Endothelial cell of umbilical vein (primary cell): ENCODE measurements around the gene SOSTDC1. TPM values are rescaled to one million over a fixed set of nuclear protein-coding genes. Genes with fewer than 3 reads are reported as not detected.

ENCODE experiments used
- BruUV-seq: library from RNA; stranded (reverse); fragments of 400-500 nt; replicated peaks from 2 replicates; lab custom pipeline; 2021; lab: Mats Ljungman, UMichigan
- CTCF ChIA-PET: fragments of 300-600, 350-600 bp; sonication (Branson Sonifier 250); formaldehyde crosslinking; loops from one replicate; lab custom pipeline; 2021; ENCODE audit warnings: antibody characterized with exemption, inconsistent platforms; lab: Charles Lee
- POLR2A ChIA-PET: fragments of 300-600, 350-600 bp; sonication (Branson Sonifier 250); formaldehyde crosslinking; loops from one replicate; lab custom pipeline; 2021; ENCODE audit warnings: antibody characterized with exemption, inconsistent platforms; lab: Charles Lee
- DNase-seq: peaks from one replicate; pipeline ENCODE4 v3.0.0-alpha.2; 2011; ENCODE audit warnings: low read depth, low spot score
- FAIRE-seq: peaks from 2 replicates; lab custom pipeline; 2011; peaks lifted over from hg19 to GRCh38; lab: Jason Lieb, UNC
- H2AFZ ChIP-seq: 2 replicates; pipeline ENCODE4 v1.6.0; 2012; ENCODE audit warnings: low read depth, low read length, control low read depth, inconsistent platforms
- H3K27ac ChIP-seq: 2 replicates; pipeline ENCODE4 v1.5.1; 2011; ENCODE audit warnings: low read depth, mild to moderate bottlenecking, control low read depth, low read length, moderate library complexity; ENCODE audit not compliant: insufficient read depth
- H3K27me3 ChIP-seq, 2 experiments: 2 replicates each; pipeline versions ENCODE4 v1.6.0 to v1.6.1; 2011; ENCODE audit warnings: low read length in 2 of 2, mixed read lengths in 1 of 2; ENCODE audit not compliant: control insufficient read depth in 2 of 2, insufficient read depth in 2 of 2
- H3K36me3 ChIP-seq, 2 experiments: 2 replicates in 1 of 2; 3 replicates in 1 of 2; pipeline ENCODE4 v1.5.1; 2011; ENCODE audit warnings: low read length in 2 of 2, mild to moderate bottlenecking in 1 of 2, moderate library complexity in 1 of 2; ENCODE audit not compliant: control insufficient read depth in 2 of 2, insufficient read depth in 2 of 2; ENCODE audit errors: extremely low read depth in 1 of 2
- H3K4me1 ChIP-seq: 3 replicates; pipeline ENCODE4 v1.5.1; 2011; ENCODE audit warnings: mild to moderate bottlenecking, low read length; ENCODE audit not compliant: control insufficient read depth, insufficient read depth; ENCODE audit errors: extremely low read depth
- H3K4me2 ChIP-seq: 2 replicates; pipeline ENCODE4 v1.6.1; 2011; ENCODE audit warnings: low read length, control low read depth, mixed read lengths; ENCODE audit not compliant: insufficient read depth
- H3K4me3 ChIP-seq, 3 experiments: fragments of 200-600 bp in 1 of 3; sonication (generic), shearing (Covaris generic) in 1 of 3; replicated peaks in 1 of 3; 2 replicates each; pipeline ENCODE4 v1.5.1; 2011 to 2016; ENCODE audit warnings: control low read depth in 3 of 3, low read length in 3 of 3, mild to moderate bottlenecking in 2 of 3, inconsistent platforms in 1 of 3, low read depth in 1 of 3, moderate library complexity in 1 of 3; ENCODE audit not compliant: insufficient read depth in 1 of 3
- H3K79me2 ChIP-seq: 2 replicates; pipeline ENCODE4 v1.6.0; 2012; ENCODE audit warnings: low read length, inconsistent platforms; ENCODE audit not compliant: control insufficient read depth, insufficient read depth
- H3K9ac ChIP-seq: replicated peaks from 2 replicates; pipeline ENCODE3; 2011; ENCODE audit warnings: low read length, control low read depth; ENCODE audit not compliant: insufficient read depth; ENCODE audit errors: extremely low read depth
- H3K9me1 ChIP-seq: replicated peaks from 3 replicates; pipeline ENCODE4 v1.6.0; 2011; ENCODE audit warnings: mild to moderate bottlenecking, low read length; ENCODE audit not compliant: control insufficient read depth, insufficient read depth; ENCODE audit errors: extremely low read depth
- H3K9me3 ChIP-seq: replicated peaks from 2 replicates; pipeline ENCODE4 v1.5.1; 2012; ENCODE audit warnings: low read length, inconsistent platforms; ENCODE audit not compliant: control insufficient read depth, insufficient read depth
- H4K20me1 ChIP-seq: replicated peaks from 2 replicates; pipeline ENCODE3; 2011; ENCODE audit warnings: mild to moderate bottlenecking, low read length; ENCODE audit not compliant: control insufficient read depth, insufficient read depth; ENCODE audit errors: extremely low read depth
- EZH2 ChIP-seq: IDR thresholded peaks from 2 replicates; pipeline ENCODE4 v1.6.1; 2012; ENCODE audit warnings: borderline replicate concordance, low read depth, mild to moderate bottlenecking, moderate library complexity, low read length, inconsistent platforms; ENCODE audit not compliant: severe bottlenecking
- FOS ChIP-seq: IDR thresholded peaks from 2 replicates; pipeline ENCODE4 v1.6.1; 2011; ENCODE audit warnings: mild to moderate bottlenecking, low read length, moderate library complexity, borderline replicate concordance; ENCODE audit not compliant: insufficient read depth
- GATA2 ChIP-seq: IDR thresholded peaks from 2 replicates; pipeline ENCODE4 v1.7.0; 2011; ENCODE audit warnings: low read depth, mild to moderate bottlenecking, moderate library complexity, mixed read lengths, low read length; ENCODE audit not compliant: insufficient read length, insufficient read depth
- JUN ChIP-seq: IDR thresholded peaks from 2 replicates; pipeline ENCODE4 v1.6.1; 2011; ENCODE audit warnings: borderline replicate concordance, low read depth; ENCODE audit not compliant: insufficient read length, insufficient read depth
- MYC ChIP-seq: IDR thresholded peaks from one replicate; pipeline ENCODE4 v1.6.1; 2011; ENCODE audit warnings: mild to moderate bottlenecking, low read depth, low read length
- POLR2A ChIP-seq: IDR thresholded peaks from 2 replicates; pipeline ENCODE4 v1.6.1; 2012; ENCODE audit warnings: low read depth, mild to moderate bottlenecking, control low read depth, low read length
- POLR2AphosphoS5 ChIP-seq: IDR thresholded peaks from 2 replicates; pipeline ENCODE4 v1.6.1; 2012; ENCODE audit warnings: low read depth, mild to moderate bottlenecking, control low read depth, low read length, moderate library complexity; ENCODE audit not compliant: insufficient read depth
- dilution Hi-C: fragments of 300-500 bp; cut with MboI; formaldehyde crosslinking; loops from one replicate; pipeline ENCODE4 v1.15.0; 2019; ENCODE audit warnings: low sequenced_read_pairs; ENCODE audit not compliant: extremely low pct_ligation_motif_present
- intact Hi-C: fragments of 100-400 bp; cut with micrococcal nuclease; formaldehyde crosslinking; loops from one replicate; pipeline ENCODE4 v1.10.0; 2022
- polyA plus RNA-seq, 4 experiments: library from polyadenylated mRNA; depleted of rRNA in 3 of 4; stranded (reverse) in 3 of 4; unstranded in 1 of 4; fragments of >200 nt; gene quantifications; 2 replicates each; pipeline versions ENCODE4 v1.2.1 to v1.2.3, GENCODE V29; 2011 to 2012; ENCODE audit warnings: missing spikeins in 1 of 4
- total RNA-seq: library from RNA; stranded (reverse); gene quantifications from 2 replicates; pipeline ENCODE4 v1.2.3, GENCODE V29; 2021
- TF ChIP-seq, protein P1 (sequence below), 2 donors: IDR thresholded peaks; 1 replicate in 1 of 2; 2 replicates in 1 of 2; pipeline ENCODE4 v1.5.1; 2011; ENCODE audit warnings: low read length in 2 of 2, mild to moderate bottlenecking in 2 of 2, moderate library complexity in 2 of 2, control low read depth in 1 of 2, inconsistent platforms in 1 of 2, low read depth in 1 of 2; ENCODE audit not compliant: insufficient read depth in 1 of 2; ENCODE audit errors: extremely low read depth in 1 of 2
- TF ChIP-seq, protein P2 (sequence below): IDR thresholded peaks from 2 replicates; pipeline ENCODE4 v1.6.1; 2011; ENCODE audit not compliant: insufficient read depth, insufficient read length

The SOSTDC1 gene
- total and polyA plus RNA-seq, 2 donors (not counting 3 experiments of a cell fraction or from before 2014, with no cell fraction given), result not detected

DNA sequence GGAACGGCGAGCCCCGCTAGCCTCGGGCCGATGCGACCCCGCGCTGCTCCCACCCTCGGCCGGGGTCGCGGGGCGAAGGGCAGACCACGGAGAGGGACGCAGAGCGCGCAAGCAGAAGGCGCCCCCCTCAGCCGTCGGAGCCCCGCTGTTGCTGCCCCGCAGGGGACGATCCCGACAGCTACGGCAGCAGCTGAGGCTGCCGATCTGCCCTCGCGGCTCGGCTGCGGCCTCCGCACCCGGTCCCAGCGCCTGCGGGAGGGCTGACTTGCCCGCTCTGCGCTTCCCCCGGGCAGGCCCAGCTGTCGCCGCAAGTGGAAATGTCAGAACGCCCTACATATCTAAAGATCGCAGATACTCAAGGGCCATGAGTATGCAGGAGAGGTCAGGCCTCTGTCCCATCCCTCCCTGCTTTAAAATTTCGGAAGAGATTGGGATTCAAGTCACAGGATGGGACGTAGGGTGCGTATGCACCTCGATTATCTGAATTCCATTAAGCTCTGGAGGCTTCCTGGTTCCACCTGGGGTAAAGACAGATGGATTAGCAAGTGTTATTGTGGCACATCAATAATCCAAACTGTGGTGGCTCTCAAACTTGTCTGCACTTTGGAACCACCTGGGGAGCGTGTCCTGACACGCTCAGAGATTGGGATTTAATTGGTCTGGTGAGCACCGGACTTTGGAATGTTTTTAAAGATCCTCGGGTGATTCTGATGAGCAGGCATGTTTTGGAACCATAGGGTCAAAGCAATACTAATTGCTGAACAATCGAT, 44.0 kb downstream of the SOSTDC1 start, which contains the start of gene CRPPA:
Gene CRPPA (minus strand): TSS at position 206 of the 770 bp plus-strand sequence. CDS start 216 bp downstream, outside the sequence.
- H3K27me3 ChIP-seq, result no peaks in the 10 kb centered on the region
- H3K36me3 ChIP-seq, result no peaks in the 10 kb centered on the region
- no peaks in the 10 kb centered on the region for H3K9me3 ChIP-seq
- peak within 1 kb of the TSS; percentile 93 for H3K9ac ChIP-seq
- BruUV-seq, result no TSS peak
- no peaks in the 10 kb centered on the region for H4K20me1 ChIP-seq
- TF ChIP-seq JUN, result no peak
- TF ChIP-seq POLR2A, result peak; percentile 10
- H3K4me1 ChIP-seq, result peaks cover 13% of the 10 kb centered on the region
- no peaks in the 10 kb centered on the region for H3K9me1 ChIP-seq
- peak; percentile 56 for DNase-seq
- no peaks in the 10 kb centered on the region for H3K79me2 ChIP-seq
- POLR2A ChIA-PET, result interaction anchor here (1.1 kb wide), 1 partner anchor 323 kb away, joined by 5 read pairs; no protein-coding TSS in a partner anchor
- H3K4me2 ChIP-seq, result peak within 1 kb of the TSS; percentile 88
- dilution Hi-C loops (no loop called here), intact Hi-C loops (loop anchor here (5.0 to 10.0 kb wide), 3 partner anchors 294 to 737 kb away; partner anchors contain the start of gene MEOX2)
- FAIRE-seq, result peak; percentile 37
- CTCF ChIA-PET, result interaction anchor here (0.6 to 2.7 kb wide), 10 partner anchors 8 to 728 kb away, joined by 3 to 15 read pairs (median 4); no protein-coding TSS in a partner anchor
- peak within 1 kb of the TSS; percentile 50 to 66 (median 54) for H3K4me3 ChIP-seq
- peak within 1 kb of the TSS; percentile 92 for H2AFZ ChIP-seq
- peak within 1 kb of the TSS; percentile 82 for H3K27ac ChIP-seq

DNA sequence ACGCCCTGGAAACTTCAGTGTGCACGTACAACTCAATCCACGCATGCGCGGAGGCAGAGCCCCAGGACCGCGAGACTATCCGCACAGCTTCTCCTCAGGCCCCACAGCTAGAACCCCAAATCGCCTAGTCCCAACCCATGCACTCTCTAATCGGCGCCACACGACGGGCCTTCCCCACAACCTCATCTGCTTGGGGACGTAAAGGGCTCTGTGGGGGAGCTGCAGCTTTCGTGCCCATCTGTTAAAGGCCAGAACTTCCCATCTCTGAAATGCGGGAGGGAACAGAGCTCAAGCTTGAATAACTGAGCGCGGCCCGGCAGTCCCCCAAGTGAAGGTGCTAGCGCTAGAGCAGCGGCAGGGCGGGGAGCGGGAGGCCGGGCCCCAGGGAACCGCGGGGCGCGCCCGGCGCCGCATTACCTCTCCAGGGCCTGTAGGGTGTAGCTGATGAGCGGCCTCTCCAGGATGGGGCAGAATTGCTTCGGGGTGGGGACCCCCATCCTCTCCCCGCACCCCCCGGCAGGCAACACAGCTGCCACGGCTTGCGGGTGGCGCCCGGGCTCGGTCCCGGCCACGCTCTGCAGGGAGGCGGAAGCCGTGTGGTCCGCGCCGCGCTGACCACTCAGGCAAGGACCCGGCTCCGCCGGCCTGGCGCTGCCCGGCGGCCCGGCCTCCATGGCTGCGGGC, 44.7 kb downstream of the SOSTDC1 start:
- H3K27ac ChIP-seq, result peak overlapping the region; percentile 82
- H3K27me3 ChIP-seq, result no peaks in the 10 kb centered on the region
- TF ChIP-seq FOS (no peak), JUN (no peak), GATA2 (no peak), EZH2 (no peak), POLR2AphosphoS5 (peak; percentile 47), MYC (no peak), POLR2A (peak; percentile 88)
- TF ChIP-seq, protein P1, sequence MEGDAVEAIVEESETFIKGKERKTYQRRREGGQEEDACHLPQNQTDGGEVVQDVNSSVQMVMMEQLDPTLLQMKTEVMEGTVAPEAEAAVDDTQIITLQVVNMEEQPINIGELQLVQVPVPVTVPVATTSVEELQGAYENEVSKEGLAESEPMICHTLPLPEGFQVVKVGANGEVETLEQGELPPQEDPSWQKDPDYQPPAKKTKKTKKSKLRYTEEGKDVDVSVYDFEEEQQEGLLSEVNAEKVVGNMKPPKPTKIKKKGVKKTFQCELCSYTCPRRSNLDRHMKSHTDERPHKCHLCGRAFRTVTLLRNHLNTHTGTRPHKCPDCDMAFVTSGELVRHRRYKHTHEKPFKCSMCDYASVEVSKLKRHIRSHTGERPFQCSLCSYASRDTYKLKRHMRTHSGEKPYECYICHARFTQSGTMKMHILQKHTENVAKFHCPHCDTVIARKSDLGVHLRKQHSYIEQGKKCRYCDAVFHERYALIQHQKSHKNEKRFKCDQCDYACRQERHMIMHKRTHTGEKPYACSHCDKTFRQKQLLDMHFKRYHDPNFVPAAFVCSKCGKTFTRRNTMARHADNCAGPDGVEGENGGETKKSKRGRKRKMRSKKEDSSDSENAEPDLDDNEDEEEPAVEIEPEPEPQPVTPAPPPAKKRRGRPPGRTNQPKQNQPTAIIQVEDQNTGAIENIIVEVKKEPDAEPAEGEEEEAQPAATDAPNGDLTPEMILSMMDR (IDR thresholded peaks at IDR 0.05; ENCODE audit: extremely low read depth in 1 of 2, insufficient read depth in 1 of 2, low read depth in 1 of 2, low read length in 2 of 2), result peak in 1 of 2 donors; percentile 38
- TF ChIP-seq, protein P2, sequence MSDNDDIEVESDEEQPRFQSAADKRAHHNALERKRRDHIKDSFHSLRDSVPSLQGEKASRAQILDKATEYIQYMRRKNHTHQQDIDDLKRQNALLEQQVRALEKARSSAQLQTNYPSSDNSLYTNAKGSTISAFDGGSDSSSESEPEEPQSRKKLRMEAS, result no peak
- peak overlapping the region; percentile 50 to 66 (median 54) for H3K4me3 ChIP-seq
- H3K9ac ChIP-seq, result peak overlapping the region; percentile 93
- peak overlapping the region; percentile 92 for H2AFZ ChIP-seq
- H3K36me3 ChIP-seq, result no peaks in the 10 kb centered on the region
- DNase-seq, result peak; percentile 92
- H4K20me1 ChIP-seq, result no peaks in the 10 kb centered on the region
- intact Hi-C loops (loop anchor here (5.0 to 10.0 kb wide), 3 partner anchors 293 to 736 kb away; partner anchors contain the start of gene MEOX2), dilution Hi-C loops (no loop called here)
- H3K9me3 ChIP-seq, result no peaks in the 10 kb centered on the region
- TSS peak; percentile 70 for BruUV-seq
- POLR2A ChIA-PET, result interaction anchor here (1.1 kb wide), 1 partner anchor 323 kb away, joined by 5 read pairs; no protein-coding TSS in a partner anchor
- CTCF ChIA-PET, result interaction anchor here (0.9 to 2.7 kb wide), 9 partner anchors 9 to 728 kb away, joined by 3 to 15 read pairs (median 3); no protein-coding TSS in a partner anchor
- FAIRE-seq, result peak; percentile 73
- no peaks in the 10 kb centered on the region for H3K79me2 ChIP-seq
- H3K4me2 ChIP-seq, result peak overlapping the region; percentile 88
- no peaks in the 10 kb centered on the region for H3K9me1 ChIP-seq
- peaks cover 13% of the 10 kb centered on the region for H3K4me1 ChIP-seq
